ENCODE measurements around the gene L3MBTL4. TPM values are rescaled to one million over a fixed set of nuclear protein-coding genes. Genes with fewer than 3 reads are reported as not detected.
"Not testable (repeated sequence)": the region's sequence is repeated elsewhere in the genome, so short reads cannot be mapped to it uniquely, and the experiment has no call there.

L3MBTL4 gene
- total RNA-seq, 1 experiment from 2014 or later, result 0.59 TPM

DNA sequence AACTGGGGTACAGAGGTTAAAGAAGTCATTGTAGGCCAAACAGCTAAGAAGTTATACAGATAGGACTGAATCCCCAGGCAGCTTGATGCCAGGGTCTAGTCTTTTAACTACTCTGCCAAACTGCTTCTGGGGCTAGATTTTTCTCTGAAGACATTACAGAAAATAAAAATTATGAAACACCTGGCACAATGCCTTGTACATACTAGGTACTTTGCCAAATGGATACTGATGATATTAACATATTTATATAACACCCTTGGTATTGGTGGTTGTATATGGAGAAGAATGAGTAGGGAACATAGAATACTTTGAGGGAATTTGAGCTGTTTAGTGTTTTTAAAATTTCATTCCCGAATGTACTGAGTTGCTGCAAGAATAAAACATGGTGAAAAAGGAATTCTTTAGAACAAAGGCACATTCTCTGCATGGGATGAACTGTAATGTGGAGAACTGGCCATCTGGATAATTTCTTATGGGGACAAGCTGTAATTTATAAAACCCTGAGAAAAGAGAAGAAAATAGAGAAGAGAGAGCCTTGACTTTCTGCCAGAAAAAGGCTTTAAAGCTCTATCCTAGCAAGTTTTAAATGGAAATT, 308.5 kb downstream of the L3MBTL4 start:
- Histone ChIP-seq H3K27me3 (ENCODE audit: control insufficient read depth, insufficient read depth, low read length) (no peaks in the 10 kb centered on the region), H3K36me3 (replicated peaks; ENCODE audit: control insufficient read depth, insufficient read depth, low read length) (no peaks in the 10 kb centered on the region), H3K4me3 (ENCODE audit: insufficient read depth, low read depth, low read length) (no peak overlapping the region)
- DNase-seq, result no peak

DNA sequence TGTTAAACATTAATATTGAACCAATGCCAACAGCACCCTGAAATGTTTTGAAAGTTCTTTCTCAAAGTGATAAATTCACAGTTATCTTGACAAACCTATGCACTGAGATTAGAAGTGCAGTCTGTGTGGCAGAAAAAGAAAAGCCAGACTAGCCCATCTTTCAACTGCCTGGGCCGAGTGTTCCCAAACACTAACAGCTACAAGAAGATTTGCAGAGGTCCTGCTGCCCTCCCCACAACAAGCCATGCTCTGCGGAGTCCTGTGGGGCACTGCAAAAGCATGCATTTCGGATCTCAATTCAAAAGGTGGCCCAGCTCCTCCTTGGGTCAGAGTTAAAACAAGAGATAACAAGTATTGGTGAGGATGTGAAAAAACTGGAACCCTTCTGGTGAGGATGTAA, 311.0 kb downstream of the L3MBTL4 start:
- H3K4me3 ChIP-seq (ENCODE audit: insufficient read depth, low read depth, low read length), result no peak overlapping the region
- H3K27me3 ChIP-seq (ENCODE audit: control insufficient read depth, insufficient read depth, low read length), result no peaks in the 10 kb centered on the region
- no peak for DNase-seq
- no peaks in the 10 kb centered on the region for H3K36me3 ChIP-seq (replicated peaks; ENCODE audit: control insufficient read depth, insufficient read depth, low read length)

DNA sequence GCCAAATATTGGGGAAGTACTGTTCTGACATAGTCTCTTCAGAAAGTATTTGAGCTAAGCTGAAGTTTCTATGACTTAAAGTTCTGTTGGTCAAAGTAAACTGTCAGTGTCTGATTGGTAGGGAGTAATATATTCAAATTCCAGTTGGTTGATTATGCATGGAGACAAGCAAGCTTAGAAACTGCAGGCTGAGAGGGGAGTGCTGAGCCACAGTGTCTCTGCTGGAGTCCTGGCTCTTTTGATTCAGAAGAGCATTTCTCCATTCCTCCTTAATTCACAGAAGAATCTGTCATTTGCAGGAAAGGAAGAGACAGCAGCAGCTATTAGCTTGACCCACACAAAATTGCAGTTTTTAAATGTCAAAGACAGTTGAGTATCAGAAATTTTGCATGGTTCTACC, 318.0 kb downstream of the L3MBTL4 start:
- Histone ChIP-seq H3K36me3 (replicated peaks; ENCODE audit: control insufficient read depth, insufficient read depth, low read length) (no peaks in the 10 kb centered on the region), H3K27me3 (ENCODE audit: control insufficient read depth, insufficient read depth, low read length) (no peaks in the 10 kb centered on the region), H3K4me3 (ENCODE audit: insufficient read depth, low read depth, low read length) (no peak overlapping the region)
- DNase-seq, result peak; percentile 39

DNA sequence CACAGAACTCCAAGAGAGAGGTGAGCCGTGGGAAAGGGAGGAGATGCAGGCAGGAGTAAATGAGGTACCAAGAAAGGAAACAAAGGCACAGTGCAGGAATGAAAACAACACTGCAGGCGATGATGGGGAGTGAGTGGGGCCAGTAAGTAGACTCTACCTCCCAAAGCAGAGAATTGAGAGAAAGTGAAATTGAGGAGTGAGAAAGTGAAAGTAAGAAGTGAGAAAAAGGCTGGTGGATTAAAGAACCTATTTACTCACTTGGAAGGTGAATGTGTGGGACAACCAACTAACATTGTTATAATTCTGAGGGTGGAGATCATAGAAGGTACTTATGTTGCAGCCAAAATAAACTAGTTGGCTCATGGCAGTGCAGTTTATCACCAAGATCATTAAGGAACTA, 326.3 kb downstream of the L3MBTL4 start:
- Histone ChIP-seq H3K27me3 (ENCODE audit: control insufficient read depth, insufficient read depth, low read length) (no peaks in the 10 kb centered on the region), H3K36me3 (replicated peaks; ENCODE audit: control insufficient read depth, insufficient read depth, low read length) (no peaks in the 10 kb centered on the region), H3K4me3 (ENCODE audit: insufficient read depth, low read depth, low read length) (no peak overlapping the region)
- DNase-seq, result no peak

DNA sequence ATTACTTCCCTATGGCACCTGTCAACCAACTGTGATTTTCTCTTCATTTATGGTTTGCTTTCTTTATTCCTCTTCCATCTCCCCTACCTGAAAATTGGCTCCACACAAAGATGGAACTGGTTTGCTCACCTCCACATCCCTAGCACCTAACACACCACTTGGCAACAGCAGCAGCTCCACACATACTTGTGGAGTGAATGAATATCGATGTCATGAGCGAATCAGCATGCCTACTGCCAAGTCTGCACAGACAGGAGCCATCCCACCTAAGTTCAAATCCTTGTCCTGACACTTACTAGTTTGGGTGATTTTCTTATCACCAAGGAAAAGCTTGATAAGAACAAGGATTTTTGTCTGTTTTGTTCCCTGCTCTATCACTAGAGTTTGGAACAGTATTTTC, 328.0 kb downstream of the L3MBTL4 start:
- H3K27me3 ChIP-seq (ENCODE audit: control insufficient read depth, insufficient read depth, low read length), result no peaks in the 10 kb centered on the region
- no peaks in the 10 kb centered on the region for H3K36me3 ChIP-seq (replicated peaks; ENCODE audit: control insufficient read depth, insufficient read depth, low read length)
- no peak overlapping the region for H3K4me3 ChIP-seq (ENCODE audit: insufficient read depth, low read depth, low read length)
- DNase-seq, result no peak

DNA sequence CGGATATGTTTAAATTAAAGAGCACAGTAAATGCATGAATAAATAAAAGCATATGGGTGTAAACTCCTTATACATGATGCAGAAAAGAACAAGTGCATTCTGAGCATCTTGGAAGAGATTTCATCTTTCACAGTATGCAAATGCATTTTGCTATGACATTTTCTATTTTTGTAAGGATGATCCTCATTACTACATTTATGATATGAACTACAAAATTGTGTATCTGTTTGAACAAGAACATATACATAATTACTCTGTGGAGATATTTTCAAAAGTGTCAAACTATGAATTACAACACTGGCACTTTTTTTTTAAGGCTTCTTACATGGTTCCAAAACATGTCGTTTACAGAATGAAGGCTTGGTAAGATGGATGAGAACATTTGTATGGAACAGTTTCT, 335.3 kb downstream of the L3MBTL4 start:
- H3K36me3 ChIP-seq (replicated peaks; ENCODE audit: control insufficient read depth, insufficient read depth, low read length), result no peaks in the 10 kb centered on the region
- H3K27me3 ChIP-seq (ENCODE audit: control insufficient read depth, insufficient read depth, low read length), result no peaks in the 10 kb centered on the region
- H3K4me3 ChIP-seq (ENCODE audit: insufficient read depth, low read depth, low read length), result no peak overlapping the region
- DNase-seq, result no peak

DNA sequence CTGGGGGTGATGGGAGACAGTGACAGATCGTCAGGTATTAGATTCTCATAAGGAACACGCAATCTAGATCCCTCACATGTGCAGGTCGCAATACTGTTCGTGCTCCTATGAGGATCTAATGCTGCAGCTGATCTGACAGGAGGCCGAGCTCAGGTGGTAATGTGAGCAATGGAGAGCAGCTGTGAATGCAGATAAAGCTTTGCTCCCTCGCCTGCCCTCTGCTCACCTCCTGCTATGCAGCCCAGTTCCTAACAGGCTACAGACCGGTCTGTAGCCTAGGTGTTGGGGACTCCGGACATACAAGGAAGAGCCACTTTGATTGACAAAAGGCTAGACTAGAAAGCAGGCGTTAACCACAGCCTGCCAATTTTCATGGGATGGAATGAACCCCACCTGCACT, 335.8 kb downstream of the L3MBTL4 start:
- no peaks in the 10 kb centered on the region for H3K36me3 ChIP-seq (replicated peaks; ENCODE audit: control insufficient read depth, insufficient read depth, low read length)
- DNase-seq, result no peak
- H3K4me3 ChIP-seq (ENCODE audit: insufficient read depth, low read depth, low read length), result no peak overlapping the region
- no peaks in the 10 kb centered on the region for H3K27me3 ChIP-seq (ENCODE audit: control insufficient read depth, insufficient read depth, low read length)

DNA sequence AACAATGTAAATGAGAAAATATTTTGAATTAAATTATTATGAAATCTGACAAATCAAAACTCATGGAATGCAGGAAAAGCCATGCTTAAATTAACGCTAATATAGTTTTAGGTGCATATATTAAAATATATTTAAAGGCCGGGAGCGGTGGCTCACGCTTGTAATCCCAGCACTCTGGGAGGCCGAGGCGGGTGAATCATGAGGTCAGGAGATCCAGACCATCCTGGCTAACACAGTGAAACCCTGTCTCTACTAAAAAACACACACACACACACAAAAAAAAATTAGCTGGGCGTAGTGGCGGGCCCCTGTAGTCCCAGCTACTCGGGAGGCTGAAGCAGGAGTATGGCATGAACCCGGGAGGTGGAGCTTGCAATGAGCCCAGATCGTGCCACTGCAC, 342.3 kb downstream of the L3MBTL4 start:
- H3K4me3 ChIP-seq (ENCODE audit: insufficient read depth, low read depth, low read length); H3K36me3 ChIP-seq (replicated peaks; ENCODE audit: control insufficient read depth, insufficient read depth, low read length); H3K27me3 ChIP-seq (ENCODE audit: control insufficient read depth, insufficient read depth, low read length); DNase-seq: not testable (repeated sequence)

DNA sequence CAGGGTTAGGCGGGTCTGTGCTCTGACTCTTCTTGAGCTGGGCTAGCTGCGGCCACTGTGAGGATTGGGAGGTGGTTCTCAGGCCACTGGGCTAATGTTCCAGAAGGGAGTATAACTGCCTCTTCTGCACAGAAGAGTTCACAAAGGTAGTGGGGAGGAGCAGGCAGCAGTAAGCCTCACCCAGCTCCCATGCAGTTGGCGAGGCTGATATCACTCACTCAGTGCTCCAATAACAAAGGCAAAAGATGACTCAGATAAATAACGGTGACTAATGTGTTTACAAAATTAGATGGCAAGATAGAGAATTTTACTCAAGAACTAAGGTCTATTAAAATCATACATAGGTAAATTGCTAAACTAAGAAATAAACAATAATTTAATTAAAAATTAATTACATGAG, 345.2 kb downstream of the L3MBTL4 start:
- no peak for DNase-seq
- H3K27me3 ChIP-seq (ENCODE audit: control insufficient read depth, insufficient read depth, low read length), result no peaks in the 10 kb centered on the region
- H3K4me3 ChIP-seq (ENCODE audit: insufficient read depth, low read depth, low read length), result no peak overlapping the region
- H3K36me3 ChIP-seq (replicated peaks; ENCODE audit: control insufficient read depth, insufficient read depth, low read length), result no peaks in the 10 kb centered on the region

DNA sequence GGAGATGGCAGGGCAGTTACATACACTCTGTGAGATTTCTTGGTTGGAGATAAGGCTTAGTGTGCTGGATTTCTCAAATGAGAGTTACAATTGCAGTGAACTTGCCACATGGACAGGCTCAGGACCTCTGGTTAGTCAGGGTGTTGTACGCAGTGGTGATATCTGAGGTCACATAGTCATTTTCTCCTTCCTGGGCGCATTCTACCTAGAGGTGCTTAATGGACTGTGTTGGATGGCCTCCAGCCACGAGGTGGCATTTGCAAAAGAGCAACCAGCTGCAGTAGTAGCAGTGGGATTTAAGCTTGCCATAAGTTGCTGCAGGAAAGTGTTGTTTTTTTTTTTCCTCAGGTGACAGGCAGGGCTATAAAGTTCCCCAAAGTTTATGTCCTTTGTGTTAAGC, 345.6 kb downstream of the L3MBTL4 start:
- no peak for DNase-seq
- Histone ChIP-seq H3K27me3 (ENCODE audit: control insufficient read depth, insufficient read depth, low read length) (no peaks in the 10 kb centered on the region), H3K36me3 (replicated peaks; ENCODE audit: control insufficient read depth, insufficient read depth, low read length) (no peaks in the 10 kb centered on the region), H3K4me3 (ENCODE audit: insufficient read depth, low read depth, low read length) (no peak overlapping the region)

DNA sequence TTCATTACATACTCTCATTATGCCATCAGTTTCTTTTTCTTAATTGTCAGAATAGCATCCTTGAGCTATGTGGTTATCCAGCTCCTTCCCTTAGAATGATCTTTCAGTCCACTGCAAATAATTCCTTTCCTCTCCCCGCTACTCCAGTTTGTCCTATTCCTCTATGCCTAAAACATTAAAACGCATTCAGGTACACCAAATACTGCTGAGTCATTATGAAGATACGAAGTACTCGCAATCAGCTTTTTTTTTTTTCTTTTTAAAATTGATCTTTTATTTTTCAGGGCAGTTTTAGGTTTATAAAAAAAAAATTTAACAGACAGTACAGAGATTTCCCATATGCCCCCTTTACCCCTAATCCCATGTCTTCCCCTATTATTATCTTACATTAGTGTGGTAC, 354.6 kb downstream of the L3MBTL4 start:
- no peaks in the 10 kb centered on the region for H3K36me3 ChIP-seq (replicated peaks; ENCODE audit: control insufficient read depth, insufficient read depth, low read length)
- H3K27me3 ChIP-seq (ENCODE audit: control insufficient read depth, insufficient read depth, low read length), result no peaks in the 10 kb centered on the region
- H3K4me3 ChIP-seq (ENCODE audit: insufficient read depth, low read depth, low read length), result no peak overlapping the region
- no peak for DNase-seq

DNA sequence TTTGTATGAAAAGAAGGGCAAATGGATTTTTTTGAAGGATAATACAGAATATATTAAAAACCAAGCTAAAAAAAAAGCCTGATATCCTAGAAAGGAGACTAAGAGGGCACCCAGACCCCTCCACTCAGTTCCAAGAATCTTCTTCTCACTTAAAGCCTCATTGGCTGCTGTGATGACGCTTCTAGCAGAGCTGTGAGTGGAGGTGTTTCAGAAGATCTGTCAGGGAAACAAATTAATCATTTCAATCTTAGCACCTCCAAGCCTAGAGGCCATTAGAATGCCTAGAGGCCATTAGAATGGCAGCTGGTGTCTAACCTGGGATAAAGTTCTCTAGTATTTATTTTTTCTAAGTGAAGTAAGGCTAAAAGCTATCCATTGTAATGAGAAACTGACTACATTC, 355.2 kb downstream of the L3MBTL4 start:
- Histone ChIP-seq H3K27me3 (ENCODE audit: control insufficient read depth, insufficient read depth, low read length) (no peaks in the 10 kb centered on the region), H3K36me3 (replicated peaks; ENCODE audit: control insufficient read depth, insufficient read depth, low read length) (no peaks in the 10 kb centered on the region)
- no peak for DNase-seq

DNA sequence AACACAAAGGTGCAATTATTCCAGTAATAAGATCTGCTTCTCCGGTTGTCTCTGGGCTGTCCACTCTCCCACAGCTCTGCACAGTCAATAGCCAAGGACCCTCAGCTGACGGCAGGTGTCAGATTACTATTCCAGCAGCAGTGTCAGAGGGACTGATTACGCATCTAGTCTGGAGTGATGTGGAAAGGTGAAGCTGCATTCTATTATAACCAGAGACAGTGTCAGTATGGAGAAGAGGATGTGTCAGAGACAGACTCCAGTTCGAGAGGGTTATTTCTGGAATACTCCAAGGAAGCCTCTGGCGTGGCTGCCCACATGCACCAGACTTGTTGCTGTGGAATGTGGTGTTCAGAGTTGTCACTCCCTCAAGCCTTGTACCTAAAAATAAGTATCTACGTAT, 355.8 kb downstream of the L3MBTL4 start:
- Histone ChIP-seq H3K27me3 (ENCODE audit: control insufficient read depth, insufficient read depth, low read length) (no peaks in the 10 kb centered on the region), H3K4me3 (ENCODE audit: insufficient read depth, low read depth, low read length) (no peak overlapping the region), H3K36me3 (replicated peaks; ENCODE audit: control insufficient read depth, insufficient read depth, low read length) (no peaks in the 10 kb centered on the region)
- DNase-seq, result peak; percentile 7

More for the DNA sequence above, 355.2 kb downstream of the L3MBTL4 start:
- no peak overlapping the region for H3K4me3 ChIP-seq (ENCODE audit: insufficient read depth, low read depth, low read length)

DNA sequence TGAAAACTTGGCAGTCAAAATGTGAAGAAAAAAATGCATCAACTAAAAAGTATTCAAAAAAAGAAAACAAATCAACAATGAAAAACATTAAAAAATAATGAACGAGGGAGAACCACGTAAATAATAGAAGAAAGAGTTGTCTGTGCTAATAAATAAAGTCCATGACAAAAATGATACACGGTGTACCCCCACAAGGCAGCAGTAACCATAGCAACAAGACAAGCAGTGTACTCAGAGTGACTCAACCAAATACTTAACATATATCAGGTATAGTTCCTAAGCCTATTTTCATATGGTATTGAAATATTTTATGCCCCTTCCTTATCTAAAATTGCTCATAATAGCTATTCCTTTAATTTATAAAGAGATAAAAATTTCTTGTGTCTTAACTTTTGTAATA, 357.1 kb downstream of the L3MBTL4 start:
- DNase-seq, result no peak
- no peaks in the 10 kb centered on the region for H3K27me3 ChIP-seq (ENCODE audit: control insufficient read depth, insufficient read depth, low read length)
- H3K4me3 ChIP-seq (ENCODE audit: insufficient read depth, low read depth, low read length), result no peak overlapping the region
- H3K36me3 ChIP-seq (replicated peaks; ENCODE audit: control insufficient read depth, insufficient read depth, low read length), result no peaks in the 10 kb centered on the region

DNA sequence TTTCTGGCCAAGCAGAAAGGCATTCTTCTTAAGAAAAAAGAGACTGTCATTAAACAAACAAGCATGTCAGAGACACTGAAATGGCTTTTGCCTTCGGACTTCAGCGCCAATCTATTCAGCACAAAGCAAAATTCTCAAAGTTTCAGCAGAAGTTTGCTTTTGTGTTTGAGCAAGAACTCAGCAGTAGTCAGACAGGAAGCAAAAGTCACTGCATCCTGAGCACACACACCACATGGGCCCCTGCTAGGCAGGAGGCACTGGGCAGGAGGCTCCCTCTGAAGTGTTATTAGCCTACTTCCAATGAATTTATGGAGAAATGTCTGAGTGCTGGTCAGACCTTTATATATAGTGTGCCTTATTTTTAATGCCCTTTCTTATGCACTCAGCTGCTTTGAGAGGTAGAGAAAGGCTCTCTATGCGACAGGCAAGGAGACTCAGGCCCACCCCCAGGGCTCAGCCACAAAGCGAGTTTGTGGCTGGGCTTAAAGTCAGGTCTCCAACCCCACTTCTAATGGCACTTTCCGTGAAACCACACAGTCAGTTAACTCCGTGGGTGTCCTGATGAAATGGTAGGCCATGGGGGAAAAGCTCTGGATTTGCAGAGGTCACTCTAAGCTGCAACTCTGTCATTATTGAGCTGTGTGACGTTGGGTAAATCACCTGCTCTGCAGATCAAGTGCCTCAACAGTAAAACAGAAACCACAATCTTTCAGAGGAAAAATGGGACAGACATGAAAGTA, 358.4 kb downstream of the L3MBTL4 start:
- H3K36me3 ChIP-seq (replicated peaks; ENCODE audit: control insufficient read depth, insufficient read depth, low read length), result no peaks in the 10 kb centered on the region
- no peak overlapping the region for H3K4me3 ChIP-seq (ENCODE audit: insufficient read depth, low read depth, low read length)
- DNase-seq, result peak; percentile 4
- no peaks in the 10 kb centered on the region for H3K27me3 ChIP-seq (ENCODE audit: control insufficient read depth, insufficient read depth, low read length)
